HCT116 (cell line): ENCODE measurements around the gene UFSP2.

ENCODE experiments used
- CBX3 ChIP-seq: IDR thresholded peaks from 2 replicates; pipeline ENCODE4 v1.6.1; 2012; ENCODE audit warnings: low read depth
- CEBPB ChIP-seq: IDR thresholded peaks from 2 replicates; pipeline ENCODE4 v1.6.1; 2012; ENCODE audit warnings: low read depth
- EZH2 ChIP-seq: fragments of 200-600 bp; sonication (generic); IDR thresholded peaks from 2 replicates; pipeline ENCODE4 v1.6.1; 2017; ENCODE audit warnings: antibody characterized with exemption, mixed run types
- POLR2A ChIP-seq: IDR thresholded peaks from 2 replicates; pipeline ENCODE4 v1.7.0; 2011; ENCODE audit warnings: borderline replicate concordance; ENCODE audit not compliant: insufficient read depth, insufficient read length; ENCODE audit errors: extremely low read depth
- RAD21 ChIP-seq: IDR thresholded peaks from 2 replicates; pipeline ENCODE4 v1.6.1; 2012; ENCODE audit warnings: low read depth, mild to moderate bottlenecking
- SIN3A ChIP-seq: IDR thresholded peaks from 2 replicates; pipeline ENCODE4 v1.6.1; 2012; ENCODE audit warnings: low read depth
- SP1 ChIP-seq: IDR thresholded peaks from 2 replicates; pipeline ENCODE4 v1.6.1; 2012; ENCODE audit warnings: low read depth
- SRF ChIP-seq: IDR thresholded peaks from 2 replicates; pipeline ENCODE4 v1.6.1; 2012; ENCODE audit warnings: low read depth
- ZNF274 ChIP-seq: fragments of 200-500 bp; sonication (Bioruptor generic); IDR thresholded peaks from 2 replicates; pipeline ENCODE4 v1.6.1; 2014; ENCODE audit warnings: mild to moderate bottlenecking, low read depth, low read length, inconsistent platforms
- TF ChIP-seq, protein P1 (sequence below), 3 experiments: fragments of 200-600 bp in 1 of 3; sonication (generic) in 1 of 3; IDR thresholded peaks in 2 of 3; conservative IDR thresholded peaks in 1 of 3; 2 replicates each; pipeline ENCODE4 v1.5.1; 2012 to 2017; ENCODE audit warnings: low read depth in 2 of 3, low read length in 2 of 3, antibody characterized with exemption in 1 of 3, borderline replicate concordance in 1 of 3, control low read depth in 1 of 3, mild to moderate bottlenecking in 1 of 3, mixed read lengths in 1 of 3, mixed run types in 1 of 3, moderate library complexity in 1 of 3; ENCODE audit not compliant: insufficient read depth in 1 of 3

DNA sequence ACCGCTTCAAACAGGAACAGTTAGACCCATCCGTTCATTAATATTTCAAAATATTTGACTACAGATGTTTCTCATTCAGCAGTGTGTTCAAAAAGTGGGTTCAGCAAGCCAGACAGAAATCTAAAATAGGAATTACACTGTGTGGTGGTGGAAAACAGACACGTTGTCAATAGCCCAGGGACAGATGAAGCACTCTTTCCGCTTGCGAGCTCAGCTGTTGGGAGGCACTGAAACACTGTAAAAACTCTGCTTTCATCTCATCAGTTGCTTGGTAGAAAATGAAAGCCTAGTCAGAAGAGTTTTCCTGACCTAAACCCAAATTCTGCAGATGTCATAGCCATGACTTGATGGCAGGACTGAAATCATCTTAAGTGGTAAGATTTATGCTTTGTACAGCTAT is 68.6 kb downstream of the UFSP2 start:
- TF ChIP-seq POLR2A (no peak), EZH2 (no peak), SIN3A (no peak), ZNF274 (no peak), SP1 (no peak), CBX3 (no peak), CEBPB (no peak), SRF (no peak), RAD21 (no peak)
- TF ChIP-seq, protein P1, sequence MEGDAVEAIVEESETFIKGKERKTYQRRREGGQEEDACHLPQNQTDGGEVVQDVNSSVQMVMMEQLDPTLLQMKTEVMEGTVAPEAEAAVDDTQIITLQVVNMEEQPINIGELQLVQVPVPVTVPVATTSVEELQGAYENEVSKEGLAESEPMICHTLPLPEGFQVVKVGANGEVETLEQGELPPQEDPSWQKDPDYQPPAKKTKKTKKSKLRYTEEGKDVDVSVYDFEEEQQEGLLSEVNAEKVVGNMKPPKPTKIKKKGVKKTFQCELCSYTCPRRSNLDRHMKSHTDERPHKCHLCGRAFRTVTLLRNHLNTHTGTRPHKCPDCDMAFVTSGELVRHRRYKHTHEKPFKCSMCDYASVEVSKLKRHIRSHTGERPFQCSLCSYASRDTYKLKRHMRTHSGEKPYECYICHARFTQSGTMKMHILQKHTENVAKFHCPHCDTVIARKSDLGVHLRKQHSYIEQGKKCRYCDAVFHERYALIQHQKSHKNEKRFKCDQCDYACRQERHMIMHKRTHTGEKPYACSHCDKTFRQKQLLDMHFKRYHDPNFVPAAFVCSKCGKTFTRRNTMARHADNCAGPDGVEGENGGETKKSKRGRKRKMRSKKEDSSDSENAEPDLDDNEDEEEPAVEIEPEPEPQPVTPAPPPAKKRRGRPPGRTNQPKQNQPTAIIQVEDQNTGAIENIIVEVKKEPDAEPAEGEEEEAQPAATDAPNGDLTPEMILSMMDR (IDR thresholded peaks at IDR 0.05 in 2 of 3, conservative IDR thresholded peaks at IDR 0.05 in 1 of 3; ENCODE audit: borderline replicate concordance in 1 of 3, insufficient read depth in 1 of 3, low read depth in 2 of 3, low read length in 2 of 3) = no peak
